Central memory CD4-positive, alpha-beta T cell (primary cell): ENCODE measurements around the gene KIF14.
"Not testable (repeated sequence)": the region's sequence is repeated elsewhere in the genome, so short reads cannot be mapped to it uniquely, and the experiment has no call there.

Experiments used
- DNase-seq: peaks from one replicate; pipeline ENCODE4 v3.0.0; 2022

Gene KIF14

GRCh38 chr1:200630515-200630899 is 10.0 kb upstream of the KIF14 start:
- DNase-seq: not testable (repeated sequence)

DNA sequence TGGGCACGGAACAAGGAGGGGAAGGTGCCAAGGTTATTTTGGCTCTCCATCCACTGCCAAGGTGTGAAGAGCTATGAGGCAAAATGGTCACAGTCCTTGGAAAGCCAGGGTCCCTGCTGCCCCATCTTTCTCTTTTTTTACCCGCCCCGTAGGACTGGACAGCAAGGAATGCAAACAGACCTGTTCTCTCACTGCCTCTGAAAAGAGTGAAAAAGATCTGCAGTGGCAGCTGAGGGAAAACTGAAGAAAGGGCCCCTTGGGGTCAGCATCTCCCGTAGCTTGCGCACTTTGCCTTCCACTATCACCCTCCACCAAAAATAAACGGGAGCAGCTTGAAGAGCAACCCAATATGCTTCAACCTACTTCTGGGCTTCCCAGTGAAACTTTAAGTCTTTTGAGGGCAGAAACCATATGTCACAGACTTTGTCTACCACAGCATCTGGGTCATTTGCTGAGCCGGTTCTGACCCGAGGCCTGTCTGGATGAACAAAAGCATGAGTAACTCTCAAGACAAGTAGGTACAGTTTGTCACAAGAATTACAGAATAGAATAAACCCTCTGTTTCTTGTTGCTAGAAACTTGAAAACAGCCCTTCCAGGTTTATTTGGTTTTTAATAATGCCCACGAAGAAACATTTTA is 9.4 kb upstream of the KIF14 start:
- DNase-seq: no peak

GRCh38 chr1:200628223-200628881 is 7.8 kb upstream of the KIF14 start:
- peak; percentile 24 for DNase-seq

DNA sequence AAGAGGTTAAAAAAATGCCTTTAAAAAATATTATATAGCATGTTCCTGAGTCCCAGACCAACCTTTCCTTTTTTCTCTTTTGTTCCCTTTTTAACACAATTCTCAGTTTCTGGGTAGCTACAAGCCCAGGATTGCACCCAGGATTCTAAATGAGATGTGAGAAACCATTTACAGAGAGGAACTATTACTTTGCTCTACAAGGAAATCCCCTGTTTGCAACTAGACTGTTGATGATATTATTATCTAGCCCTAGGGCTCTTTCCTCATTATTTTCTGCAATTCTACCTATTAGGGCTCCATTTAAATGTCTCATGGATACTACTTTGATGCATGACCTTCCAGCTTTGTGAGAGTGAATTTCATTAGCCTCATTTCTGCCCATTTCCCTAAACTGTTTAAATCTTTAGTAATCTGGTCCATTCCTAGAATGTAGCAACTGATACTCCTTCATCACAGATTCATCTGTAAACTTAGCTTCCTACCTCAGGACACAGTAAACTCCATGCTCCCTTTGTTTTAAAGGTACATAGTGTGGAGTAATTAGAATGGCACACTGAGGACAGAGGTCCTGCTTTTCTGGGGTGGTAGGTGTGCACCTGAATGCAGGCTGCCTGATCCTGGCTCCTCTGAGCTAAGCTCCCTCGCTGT is 7.1 kb upstream of the KIF14 start:
- DNase-seq: no peak

- no peak for DNase-seq
These were observed 6.4 kb upstream of the KIF14 start for GRCh38 chr1:200626853-200627534.

DNA sequence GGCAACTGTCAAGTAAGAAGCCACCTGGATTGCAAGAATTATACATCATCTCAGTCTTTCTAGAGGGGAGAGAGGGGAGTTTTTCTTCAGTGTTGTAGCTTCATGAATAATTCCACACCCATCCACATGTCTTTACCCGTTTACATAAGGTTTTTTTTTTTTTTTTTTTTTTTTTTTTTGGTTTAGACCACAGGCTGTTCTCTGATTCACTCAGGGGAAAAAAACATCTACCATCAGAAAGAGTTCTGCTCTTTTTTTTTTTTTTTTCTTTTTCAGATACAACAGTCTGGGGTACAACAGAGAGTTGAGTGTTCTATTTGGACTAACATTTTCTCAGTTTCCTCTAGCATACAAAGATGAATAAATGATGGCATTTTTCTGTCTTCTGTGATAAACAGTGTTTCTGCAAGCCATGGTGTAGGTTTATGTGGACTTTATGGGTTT is 4.9 kb upstream of the KIF14 start:
- no peak for DNase-seq

GRCh38 chr1:200624679-200625335 is 4.3 kb upstream of the KIF14 start:
- no peak for DNase-seq

GRCh38 chr1:200619894-200620272 is 668 bp downstream of the KIF14 start:
- DNase-seq: no peak

DNA sequence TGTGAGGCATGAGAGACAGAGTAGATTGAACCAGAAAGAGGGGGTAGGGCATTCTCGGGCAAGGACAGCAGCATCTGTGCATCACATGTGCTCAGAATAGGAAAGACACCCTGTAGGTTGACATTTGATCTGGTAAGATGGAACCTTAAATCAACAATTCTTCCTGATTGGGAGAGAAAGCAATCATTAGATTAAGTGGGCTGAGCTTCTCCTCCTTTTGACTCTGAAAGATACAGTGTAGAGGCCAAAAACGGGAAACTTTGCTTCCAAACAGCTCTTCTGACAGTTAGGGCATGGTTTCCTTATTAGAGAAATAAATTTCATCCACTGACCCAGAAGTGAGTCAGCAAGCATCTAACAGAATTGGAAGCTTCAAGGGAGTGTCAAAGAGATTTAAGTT is 9.7 kb downstream of the KIF14 start:
- no peak for DNase-seq

- no peak for DNase-seq
These were observed 17.9 kb downstream of the KIF14 start for GRCh38 chr1:200602632-200603031.

- no peak for DNase-seq
These were observed 30.6 kb downstream of the KIF14 start for GRCh38 chr1:200590001-200590400.

GRCh38 chr1:200588698-200589097 is 31.9 kb downstream of the KIF14 start:
- DNase-seq: no peak

DNA sequence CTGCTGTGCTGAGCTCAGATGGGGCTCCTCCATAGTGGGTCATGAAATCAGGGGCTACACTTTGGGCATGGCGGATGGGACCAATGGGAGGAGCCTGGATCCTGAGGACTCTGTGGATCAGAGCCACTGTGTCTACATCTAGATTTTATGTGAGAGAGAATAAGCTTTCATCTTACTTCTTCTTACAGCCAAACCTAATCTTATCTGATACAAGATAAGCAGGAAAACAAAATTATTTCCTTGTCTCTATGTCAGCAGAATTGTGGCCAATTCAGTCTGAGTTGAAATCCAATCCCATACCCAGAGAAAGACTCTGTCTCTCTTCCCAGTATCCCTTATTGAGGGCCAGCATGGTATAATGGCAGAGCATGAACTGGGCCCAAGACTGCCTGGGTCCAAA is 56.2 kb downstream of the KIF14 start:
- no peak for DNase-seq

DNA sequence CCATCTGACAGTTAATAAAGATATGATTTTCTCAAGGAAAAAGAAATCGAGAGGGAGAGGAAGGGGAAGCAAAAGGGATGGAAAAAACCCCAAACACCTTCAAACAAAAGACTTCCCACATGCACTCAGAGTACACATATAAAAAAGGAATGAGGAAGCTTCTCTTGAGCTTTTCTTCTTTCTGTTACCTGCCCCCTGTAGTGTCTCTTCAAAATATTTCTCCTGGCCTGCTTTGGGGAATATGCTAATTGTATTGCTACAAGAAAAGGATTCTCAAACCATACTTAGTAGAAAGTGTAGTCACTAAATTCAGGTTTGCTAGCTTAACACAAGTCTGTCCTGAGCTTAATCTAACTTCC is 58.7 kb downstream of the KIF14 start:
- DNase-seq: no peak

- DNase-seq: no peak
These were observed 61.6 kb downstream of the KIF14 start for GRCh38 chr1:200558866-200559459.

GRCh38 chr1:200556002-200556401 is 64.5 kb downstream of the KIF14 start:
- DNase-seq: no peak

DNA sequence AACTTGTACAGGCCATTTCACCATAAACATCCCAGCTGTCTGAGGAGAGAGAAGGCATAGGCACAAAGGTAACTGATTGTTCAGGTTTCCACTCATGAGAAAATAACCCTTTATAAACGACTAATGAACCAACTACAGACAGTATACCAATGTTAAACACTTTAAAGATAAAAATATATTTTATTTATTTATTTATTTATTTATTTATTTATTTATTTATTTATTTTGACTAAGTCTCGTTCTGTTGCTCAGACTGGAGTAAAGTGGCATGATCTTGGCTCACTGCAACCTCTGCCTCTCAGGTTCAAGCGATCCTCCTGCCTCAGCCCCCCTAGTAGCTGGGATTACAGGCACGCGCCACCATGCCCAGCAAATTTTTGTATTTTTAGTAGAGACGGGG is 67.8 kb downstream of the KIF14 start:
- not testable (repeated sequence) for DNase-seq

GRCh38 chr1:200550367-200550766 is 70.2 kb downstream of the KIF14 start:
- no peak for DNase-seq

DNA sequence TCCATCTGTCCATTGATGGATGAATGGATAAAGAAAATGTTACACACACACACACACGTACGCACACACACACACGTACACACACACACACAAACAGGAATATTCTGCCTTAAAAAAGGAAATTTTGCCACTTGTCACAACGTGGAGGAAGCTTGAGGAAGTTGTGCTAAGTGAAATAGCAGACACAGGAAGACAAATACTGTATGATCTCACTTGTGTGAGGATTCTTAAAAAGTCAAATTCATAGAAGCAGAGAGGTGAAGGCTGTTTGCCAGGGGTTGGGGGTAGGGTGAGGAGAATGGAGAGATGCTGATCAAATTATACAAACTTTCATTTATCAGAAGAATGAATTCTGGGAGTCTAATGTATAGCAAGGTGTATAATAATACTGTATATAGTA is 73.2 kb downstream of the KIF14 start:
- DNase-seq: no peak

DNA sequence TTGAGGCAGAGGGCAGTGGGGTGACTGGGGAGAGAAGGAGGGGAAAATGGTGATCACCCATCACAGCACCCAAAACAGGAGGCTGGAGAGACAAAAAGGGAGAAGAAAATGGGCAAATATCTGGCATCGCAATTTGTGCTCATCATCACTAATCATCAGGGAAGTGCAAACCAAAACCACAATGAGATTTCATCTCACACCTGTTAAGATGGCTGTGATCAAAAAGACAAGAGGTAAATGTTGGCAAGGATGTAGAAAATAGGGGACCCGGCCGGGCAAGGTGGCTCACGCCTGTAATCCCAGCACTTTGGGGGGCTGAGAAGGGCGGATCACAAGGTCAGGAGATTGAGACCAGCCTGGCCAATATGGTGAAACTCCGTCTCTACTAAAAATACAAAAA is 74.0 kb downstream of the KIF14 start:
- no peak for DNase-seq

GRCh38 chr1:200542162-200542561 is 78.4 kb downstream of the KIF14 start:
- no peak for DNase-seq

- no peak for DNase-seq
These were observed 80.3 kb downstream of the KIF14 start for GRCh38 chr1:200540281-200540680.

GRCh38 chr1:200538179-200538578 is 82.4 kb downstream of the KIF14 start:
- DNase-seq: no peak
